ENCODE measurements around the gene BTBD9. TPM values are rescaled to one million over a fixed set of nuclear protein-coding genes. Genes with fewer than 3 reads are reported as not detected.

Gene BTBD9
- total RNA-seq, 1 experiment from 2014 or later, result 8.9 TPM

DNA sequence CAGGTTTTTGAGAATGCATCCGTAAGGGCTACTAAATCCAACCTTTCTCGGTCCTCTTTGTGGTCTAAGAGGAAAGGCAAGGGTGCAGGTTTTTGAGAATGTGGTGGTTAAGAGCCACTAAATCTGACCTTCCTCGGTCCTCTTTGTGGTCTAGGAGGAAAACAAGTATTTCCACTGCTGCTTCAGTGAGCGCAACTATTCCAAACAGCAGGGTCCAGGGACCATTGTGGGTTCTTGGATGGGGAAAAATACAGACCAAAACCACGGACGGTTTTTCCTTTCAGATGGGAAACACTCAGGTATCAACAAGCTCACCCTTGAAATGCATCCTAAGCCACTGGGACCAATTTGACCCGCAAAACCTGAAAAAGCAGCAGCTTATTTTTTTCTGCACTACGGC lies 21.9 kb downstream of the BTBD9 start:
- H2BK20ac ChIP-seq (ENCODE audit: low read depth, low read length, poor library complexity, severe bottlenecking), result no peak overlapping the region
- no peak overlapping the region for H2AFZ ChIP-seq (ENCODE audit: low read length)
- no peaks in the 10 kb centered on the region for H3K9me3 ChIP-seq (ENCODE audit: control insufficient read depth, low read depth, low read length)
- no peak overlapping the region for H3K4me3 Mint-ChIP-seq
- H3K56ac ChIP-seq (ENCODE audit: insufficient read length, low read depth, low read length), result no peak overlapping the region
- no peaks in the 10 kb centered on the region; the same call in 1 of the 2 replicates for H3K27me3 ChIP-seq (ENCODE audit: insufficient read depth, low read length)
- H3K14ac ChIP-seq (ENCODE audit: insufficient read depth, low read length), result no peak overlapping the region
- H4K20me1 ChIP-seq (ENCODE audit: control insufficient read depth, insufficient read depth, insufficient read length), result no peaks in the 10 kb centered on the region
- no peak overlapping the region for H2BK12ac ChIP-seq (ENCODE audit: insufficient read length, low read depth, low read length)
- no peak overlapping the region for H3K18ac ChIP-seq (ENCODE audit: insufficient read length, low read depth, low read length)
- no peak overlapping the region for H3K4ac ChIP-seq (ENCODE audit: low read depth, low read length)
- H2BK5ac ChIP-seq (ENCODE audit: insufficient read length, low read length), result no peak overlapping the region
- H3K27ac ChIP-seq (ENCODE audit: insufficient read length, low read depth, low read length), result no peak overlapping the region
- no peaks in the 10 kb centered on the region for H3K79me1 ChIP-seq (ENCODE audit: insufficient read depth, low read depth, low read length, poor library complexity, severe bottlenecking)
- H4K8ac ChIP-seq (replicated peaks; ENCODE audit: insufficient read length, low read depth, low read length), result no peak overlapping the region
- no peak for DNase-seq
- peaks cover 22 to 29% of the 10 kb centered on the region in 2 experiments for H3K4me1 Mint-ChIP-seq
- no peak overlapping the region for H3T11ph ChIP-seq (ENCODE audit: low read length)
- no peaks in the 10 kb centered on the region for H3K27me3 Mint-ChIP-seq (ENCODE audit: low read depth)
- H4K5ac ChIP-seq (ENCODE audit: insufficient read length, low read depth, low read length), result no peak overlapping the region
- H3K79me2 ChIP-seq (ENCODE audit: insufficient read depth, low read length), result no peaks in the 10 kb centered on the region; the same call in 1 of the 2 replicates
- H3K9me3 Mint-ChIP-seq, result no peaks in the 10 kb centered on the region; a peak in 2 of 5 replicates
- H3K9ac ChIP-seq (ENCODE audit: extremely low read depth, insufficient read length, low read length), result no peak overlapping the region
- H4K91ac ChIP-seq (ENCODE audit: insufficient read length, low read depth, low read length), result no peak overlapping the region
- H2BK120ac ChIP-seq (ENCODE audit: low read depth, low read length, poor library complexity, severe bottlenecking), result no peak overlapping the region
- no peak overlapping the region for H2BK15ac ChIP-seq (ENCODE audit: low read depth, low read length)
- H3K4me2 ChIP-seq (ENCODE audit: insufficient read depth, insufficient read length, low read length), result no peak overlapping the region
- no CpG with 5 or more reads among the region's 8 CpGs for WGBS (ENCODE audit: extremely low coverage, insufficient read length, low lambda C conversion rate)
- H3K36me3 Mint-ChIP-seq (ENCODE audit: insufficient read depth in 1 of 3, low read depth in 3 of 3), result no peaks in the 10 kb centered on the region
- no peaks in the 10 kb centered on the region for H3K23me2 ChIP-seq (ENCODE audit: insufficient read length, low read depth, low read length, poor library complexity, severe bottlenecking)
- H2AK5ac ChIP-seq (ENCODE audit: insufficient read length, low read length), result no peak overlapping the region
- TF ChIP-seq, protein P1, sequence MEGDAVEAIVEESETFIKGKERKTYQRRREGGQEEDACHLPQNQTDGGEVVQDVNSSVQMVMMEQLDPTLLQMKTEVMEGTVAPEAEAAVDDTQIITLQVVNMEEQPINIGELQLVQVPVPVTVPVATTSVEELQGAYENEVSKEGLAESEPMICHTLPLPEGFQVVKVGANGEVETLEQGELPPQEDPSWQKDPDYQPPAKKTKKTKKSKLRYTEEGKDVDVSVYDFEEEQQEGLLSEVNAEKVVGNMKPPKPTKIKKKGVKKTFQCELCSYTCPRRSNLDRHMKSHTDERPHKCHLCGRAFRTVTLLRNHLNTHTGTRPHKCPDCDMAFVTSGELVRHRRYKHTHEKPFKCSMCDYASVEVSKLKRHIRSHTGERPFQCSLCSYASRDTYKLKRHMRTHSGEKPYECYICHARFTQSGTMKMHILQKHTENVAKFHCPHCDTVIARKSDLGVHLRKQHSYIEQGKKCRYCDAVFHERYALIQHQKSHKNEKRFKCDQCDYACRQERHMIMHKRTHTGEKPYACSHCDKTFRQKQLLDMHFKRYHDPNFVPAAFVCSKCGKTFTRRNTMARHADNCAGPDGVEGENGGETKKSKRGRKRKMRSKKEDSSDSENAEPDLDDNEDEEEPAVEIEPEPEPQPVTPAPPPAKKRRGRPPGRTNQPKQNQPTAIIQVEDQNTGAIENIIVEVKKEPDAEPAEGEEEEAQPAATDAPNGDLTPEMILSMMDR (conservative IDR thresholded peaks at IDR 0.05), result no peak
- no peak overlapping the region for H3K27ac Mint-ChIP-seq
- no peaks in the 10 kb centered on the region; the same call in 1 of the 2 replicates for H3K4me1 ChIP-seq (ENCODE audit: insufficient read depth, low read length)
- H3K23ac ChIP-seq (ENCODE audit: insufficient read length, low read depth, low read length), result no peak overlapping the region

Data from H9 (cell line).